ENCODE measurements around the gene GTPBP3.

Gene GTPBP3

DNA sequence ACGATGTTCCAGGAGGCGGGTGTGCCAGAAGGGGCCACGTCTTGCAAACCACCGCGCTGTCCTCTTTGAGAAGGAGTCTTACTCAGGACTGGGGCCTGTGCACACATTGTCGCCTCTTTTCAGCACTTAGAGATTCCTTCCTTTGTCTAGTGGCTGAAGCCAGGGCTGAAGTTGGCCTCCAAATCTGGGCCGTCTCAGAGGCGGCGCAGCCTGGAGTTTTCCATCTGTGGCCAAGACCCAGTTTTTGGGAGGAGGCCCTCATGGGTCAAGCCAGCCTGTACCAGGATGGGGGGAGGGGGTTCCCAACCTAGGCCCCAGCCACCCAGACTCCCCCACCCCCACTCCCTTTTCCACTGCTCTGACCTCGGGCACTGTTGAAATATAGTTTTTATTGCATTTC, 14.5 kb upstream of the GTPBP3 start:
- Histone ChIP-seq H3K27ac (no peak overlapping the region), H3K36me3 (peaks cover 59% of the 10 kb centered on the region), H3K4me3 (ENCODE audit: low read depth, low read length) (no peak overlapping the region), H3K27me3 (ENCODE audit: insufficient read depth, low read depth, severe bottlenecking) (no peaks in the 10 kb centered on the region), H3K9me3 (ENCODE audit: severe bottlenecking) (no peaks in the 10 kb centered on the region)
- TF ChIP-seq, protein P1, sequence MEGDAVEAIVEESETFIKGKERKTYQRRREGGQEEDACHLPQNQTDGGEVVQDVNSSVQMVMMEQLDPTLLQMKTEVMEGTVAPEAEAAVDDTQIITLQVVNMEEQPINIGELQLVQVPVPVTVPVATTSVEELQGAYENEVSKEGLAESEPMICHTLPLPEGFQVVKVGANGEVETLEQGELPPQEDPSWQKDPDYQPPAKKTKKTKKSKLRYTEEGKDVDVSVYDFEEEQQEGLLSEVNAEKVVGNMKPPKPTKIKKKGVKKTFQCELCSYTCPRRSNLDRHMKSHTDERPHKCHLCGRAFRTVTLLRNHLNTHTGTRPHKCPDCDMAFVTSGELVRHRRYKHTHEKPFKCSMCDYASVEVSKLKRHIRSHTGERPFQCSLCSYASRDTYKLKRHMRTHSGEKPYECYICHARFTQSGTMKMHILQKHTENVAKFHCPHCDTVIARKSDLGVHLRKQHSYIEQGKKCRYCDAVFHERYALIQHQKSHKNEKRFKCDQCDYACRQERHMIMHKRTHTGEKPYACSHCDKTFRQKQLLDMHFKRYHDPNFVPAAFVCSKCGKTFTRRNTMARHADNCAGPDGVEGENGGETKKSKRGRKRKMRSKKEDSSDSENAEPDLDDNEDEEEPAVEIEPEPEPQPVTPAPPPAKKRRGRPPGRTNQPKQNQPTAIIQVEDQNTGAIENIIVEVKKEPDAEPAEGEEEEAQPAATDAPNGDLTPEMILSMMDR (IDR thresholded peaks at IDR 0.05; ENCODE audit: low read depth, low read length), result no peak
- DNase-seq, result no peak

GRCh38 chr19:17323300-17323963, 13.9 kb upstream of the GTPBP3 start:
- Histone ChIP-seq H3K4me3 (ENCODE audit: low read depth, low read length) (no peak overlapping the region), H3K27ac (no peak overlapping the region), H3K9me3 (ENCODE audit: severe bottlenecking) (no peaks in the 10 kb centered on the region), H3K36me3 (peaks cover 55% of the 10 kb centered on the region), H3K27me3 (ENCODE audit: insufficient read depth, low read depth, severe bottlenecking) (no peaks in the 10 kb centered on the region)
- DNase-seq, result no peak
- TF ChIP-seq, protein P1 (IDR thresholded peaks at IDR 0.05; ENCODE audit: low read depth, low read length), result no peak

- Histone ChIP-seq H3K27me3 (ENCODE audit: insufficient read depth, low read depth, severe bottlenecking) (no peaks in the 10 kb centered on the region), H3K9me3 (ENCODE audit: severe bottlenecking) (no peaks in the 10 kb centered on the region), H3K36me3 (peaks cover 55% of the 10 kb centered on the region), H3K27ac (no peak overlapping the region), H3K4me3 (ENCODE audit: low read depth, low read length) (no peak overlapping the region)
- DNase-seq, result no peak
- TF ChIP-seq, protein P1 (IDR thresholded peaks at IDR 0.05; ENCODE audit: low read depth, low read length), result no peak
Observed at GRCh38 chr19:17323964-17324332, 13.4 kb upstream of the GTPBP3 start.

DNA sequence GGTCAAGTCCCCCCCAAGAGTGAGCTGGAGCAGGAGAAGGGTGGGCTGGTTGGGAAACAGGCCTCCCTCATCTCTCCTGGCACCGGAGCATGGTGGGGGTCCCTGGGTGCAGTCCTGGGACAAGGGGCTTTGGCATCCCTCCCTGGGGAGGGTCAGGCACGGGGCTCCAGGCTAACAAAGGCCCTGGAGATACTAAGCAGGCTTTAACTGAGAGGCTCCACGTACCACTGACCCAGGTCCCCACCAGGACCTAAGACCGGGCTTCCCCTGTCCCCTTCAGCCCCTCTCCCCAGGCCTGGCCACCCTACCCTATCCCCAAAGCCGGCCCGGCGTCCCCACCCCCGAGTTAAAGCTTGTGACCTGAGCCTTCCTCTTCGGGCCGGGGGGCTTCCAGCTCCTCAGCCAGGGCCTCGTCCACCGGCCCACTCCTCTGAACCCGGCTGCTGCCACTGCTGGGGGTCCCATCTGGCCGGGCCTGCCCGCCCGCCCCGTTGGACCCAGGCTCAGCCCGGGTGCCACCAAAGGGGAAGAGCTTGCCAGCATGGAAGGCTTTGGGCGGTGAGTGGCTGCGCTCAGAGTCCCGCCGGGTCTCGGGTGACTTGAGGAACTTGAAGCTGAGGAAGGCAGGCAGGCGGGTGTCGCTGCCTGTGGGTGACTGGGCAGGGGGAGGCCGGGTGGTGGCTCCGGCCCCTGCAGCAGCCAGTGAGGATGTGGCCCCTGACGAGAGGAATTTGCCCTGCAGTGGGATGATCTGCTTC, 12.8 kb upstream of the GTPBP3 start:
- Histone ChIP-seq H3K9me3 (ENCODE audit: severe bottlenecking) (no peaks in the 10 kb centered on the region), H3K36me3 (peaks cover 55% of the 10 kb centered on the region), H3K4me3 (ENCODE audit: low read depth, low read length) (no peak overlapping the region), H3K27ac (no peak overlapping the region), H3K27me3 (ENCODE audit: insufficient read depth, low read depth, severe bottlenecking) (no peaks in the 10 kb centered on the region)
- no peak for DNase-seq
- TF ChIP-seq, protein P1 (IDR thresholded peaks at IDR 0.05; ENCODE audit: low read depth, low read length), result no peak

DNA sequence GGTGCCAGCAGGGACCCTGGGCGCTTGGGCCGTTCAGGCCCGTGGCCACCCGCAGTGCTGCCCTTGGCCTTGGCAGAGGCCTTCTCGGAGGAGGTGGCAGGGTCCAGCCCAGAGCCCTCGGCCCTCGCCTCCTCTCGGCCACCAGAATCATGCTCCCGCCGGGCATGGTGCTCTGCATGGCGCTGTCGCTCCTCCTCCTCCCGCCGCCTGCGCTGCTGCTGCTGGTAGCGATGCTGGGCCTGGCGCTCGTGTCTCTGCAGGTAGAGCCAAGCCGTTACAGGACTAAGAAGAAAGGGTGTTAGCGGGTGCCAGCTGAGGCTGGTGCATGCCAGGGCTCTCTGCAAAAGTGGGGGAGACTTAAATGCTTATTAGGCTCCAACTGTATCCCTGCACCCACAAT, 12.2 kb upstream of the GTPBP3 start:
- no peak for DNase-seq
- Histone ChIP-seq H3K9me3 (ENCODE audit: severe bottlenecking) (no peaks in the 10 kb centered on the region), H3K27ac (no peak overlapping the region), H3K4me3 (ENCODE audit: low read depth, low read length) (no peak overlapping the region), H3K36me3 (peaks cover 54% of the 10 kb centered on the region), H3K27me3 (ENCODE audit: insufficient read depth, low read depth, severe bottlenecking) (no peaks in the 10 kb centered on the region)
- TF ChIP-seq, protein P1 (IDR thresholded peaks at IDR 0.05; ENCODE audit: low read depth, low read length), result no peak

Measured in WERI-Rb-1 (cell line).